Non-pigmented ciliary epithelial cell (primary cell): ENCODE measurements around the gene VAV2.

Source experiments
- DNase-seq: peaks from one replicate; pipeline ENCODE4 v3.0.0-alpha.2; 2010; ENCODE audit warnings: low read depth

The VAV2 gene

GRCh38 chr9:133835262-133835901 lies 156.7 kb downstream of the VAV2 start:
- DNase-seq, result no peak

- no peak for DNase-seq
Measured at GRCh38 chr9:133834080-133834976, 157.8 kb downstream of the VAV2 start.

- DNase-seq, result no peak
Measured at GRCh38 chr9:133833388-133834025, 158.6 kb downstream of the VAV2 start.

- no peak for DNase-seq
Measured at GRCh38 chr9:133832877-133833276, 159.2 kb downstream of the VAV2 start.

- DNase-seq, result no peak
Measured at GRCh38 chr9:133830711-133831110, 161.4 kb downstream of the VAV2 start.

- DNase-seq, result no peak
Measured at GRCh38 chr9:133830310-133830709, 161.8 kb downstream of the VAV2 start.

- DNase-seq, result no peak
Measured at GRCh38 chr9:133828338-133828997, 163.7 kb downstream of the VAV2 start.

GRCh38 chr9:133826289-133827085 lies 165.6 kb downstream of the VAV2 start:
- DNase-seq, result no peak

GRCh38 chr9:133825555-133826218 lies 166.4 kb downstream of the VAV2 start:
- DNase-seq, result no peak

- no peak for DNase-seq
Measured at GRCh38 chr9:133824802-133825186, 167.3 kb downstream of the VAV2 start.

GRCh38 chr9:133824106-133824801 lies 167.9 kb downstream of the VAV2 start:
- no peak for DNase-seq

- no peak for DNase-seq
Measured at GRCh38 chr9:133823189-133824105, 168.7 kb downstream of the VAV2 start.

- DNase-seq, result no peak
Measured at GRCh38 chr9:133822430-133823065, 169.6 kb downstream of the VAV2 start.

GRCh38 chr9:133821601-133822429 lies 170.3 kb downstream of the VAV2 start:
- DNase-seq, result no peak

- DNase-seq, result no peak
Measured at GRCh38 chr9:133819923-133820322, 172.2 kb downstream of the VAV2 start.

- DNase-seq, result no peak
Measured at GRCh38 chr9:133818444-133818843, 173.7 kb downstream of the VAV2 start.

GRCh38 chr9:133815781-133816180 lies 176.3 kb downstream of the VAV2 start:
- DNase-seq, result no peak
